Measurements from ENCODE around the gene KCNN3. TPM values are rescaled to one million over a fixed set of nuclear protein-coding genes. Genes with fewer than 3 reads are reported as not detected.
A peak's percentile ranks its signal among the peaks of the same experiment; 100 is the strongest.

The KCNN3 gene
- total RNA-seq, 4 donors from 2014 or later, result 3.5 to 5.6 (median 4.4) TPM

DNA sequence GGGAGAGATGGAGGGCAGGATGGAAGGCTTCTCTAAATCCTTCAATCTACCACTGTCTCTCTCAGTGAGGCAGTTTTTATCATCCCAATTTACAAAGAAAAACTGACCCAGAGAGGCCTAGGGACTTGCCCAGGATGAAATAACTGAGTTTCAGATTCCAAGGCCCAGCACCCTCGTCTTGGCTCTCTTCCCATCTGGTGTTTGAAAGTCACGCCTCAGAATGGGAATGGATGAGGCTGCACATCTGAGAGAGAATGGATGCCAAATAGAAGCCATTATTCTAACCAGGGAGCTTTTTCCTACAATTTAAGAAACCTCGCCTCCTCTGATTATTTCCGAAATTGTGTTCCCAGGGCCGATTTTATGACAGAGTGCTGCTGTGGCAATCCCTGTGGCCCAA is 10.6 kb upstream of the KCNN3 start:
- no peak overlapping the region for H3K27ac ChIP-seq
- H3K4me1 ChIP-seq, result peaks cover 0 to 10% of the 10 kb centered on the region in 2 donors
- WGBS, 2 donors, result 83% methylated on average over 5 of the region's 5 CpGs
- H3K9me3 ChIP-seq, result no peaks in the 10 kb centered on the region
- H3K27me3 ChIP-seq, result no peaks in the 10 kb centered on the region
- no peaks in the 10 kb centered on the region for H3K36me3 ChIP-seq
- intact Hi-C loops (cut with DNase I), result no loop called here
- TF ChIP-seq, protein P1, sequence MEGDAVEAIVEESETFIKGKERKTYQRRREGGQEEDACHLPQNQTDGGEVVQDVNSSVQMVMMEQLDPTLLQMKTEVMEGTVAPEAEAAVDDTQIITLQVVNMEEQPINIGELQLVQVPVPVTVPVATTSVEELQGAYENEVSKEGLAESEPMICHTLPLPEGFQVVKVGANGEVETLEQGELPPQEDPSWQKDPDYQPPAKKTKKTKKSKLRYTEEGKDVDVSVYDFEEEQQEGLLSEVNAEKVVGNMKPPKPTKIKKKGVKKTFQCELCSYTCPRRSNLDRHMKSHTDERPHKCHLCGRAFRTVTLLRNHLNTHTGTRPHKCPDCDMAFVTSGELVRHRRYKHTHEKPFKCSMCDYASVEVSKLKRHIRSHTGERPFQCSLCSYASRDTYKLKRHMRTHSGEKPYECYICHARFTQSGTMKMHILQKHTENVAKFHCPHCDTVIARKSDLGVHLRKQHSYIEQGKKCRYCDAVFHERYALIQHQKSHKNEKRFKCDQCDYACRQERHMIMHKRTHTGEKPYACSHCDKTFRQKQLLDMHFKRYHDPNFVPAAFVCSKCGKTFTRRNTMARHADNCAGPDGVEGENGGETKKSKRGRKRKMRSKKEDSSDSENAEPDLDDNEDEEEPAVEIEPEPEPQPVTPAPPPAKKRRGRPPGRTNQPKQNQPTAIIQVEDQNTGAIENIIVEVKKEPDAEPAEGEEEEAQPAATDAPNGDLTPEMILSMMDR (IDR thresholded peaks at IDR 0.05), result no peak
- TF ChIP-seq POLR2A (IDR thresholded peaks at IDR 0.05), result no peak
- no peak for DNase-seq
- no peak overlapping the region for H3K4me3 ChIP-seq (replicated peaks in 1 of 3)

DNA sequence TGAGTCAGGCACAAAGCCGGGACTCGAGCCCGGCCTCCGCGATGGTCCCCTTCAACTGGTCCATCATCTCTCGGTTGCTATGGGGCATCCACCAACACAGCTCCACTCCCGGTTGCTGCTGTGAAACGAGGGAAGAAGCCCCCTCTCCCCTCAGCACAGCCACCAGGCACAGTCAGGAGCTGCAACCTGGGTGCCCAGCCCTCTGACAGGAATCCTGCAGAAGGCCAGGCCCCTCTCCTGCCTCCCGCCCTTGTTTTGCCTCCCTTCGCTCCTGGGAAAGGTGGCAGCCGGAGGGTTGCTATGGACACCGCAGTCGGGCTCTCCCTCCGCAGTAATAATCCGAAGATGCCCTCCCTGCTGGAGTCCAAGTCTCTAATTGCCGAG is 8.9 kb upstream of the KCNN3 start:
- H3K27me3 ChIP-seq, result no peaks in the 10 kb centered on the region
- TF ChIP-seq, protein P1 (IDR thresholded peaks at IDR 0.05), result no peak
- TF ChIP-seq POLR2A (IDR thresholded peaks at IDR 0.05), result no peak
- peaks cover 0 to 3% of the 10 kb centered on the region in 2 donors for H3K4me1 ChIP-seq
- H3K36me3 ChIP-seq, result no peaks in the 10 kb centered on the region
- H3K9me3 ChIP-seq, result no peaks in the 10 kb centered on the region
- intact Hi-C loops (cut with DNase I), result loop anchor here (5.0 to 10.0 kb wide), 3 partner anchors 124 to 317 kb away; no protein-coding TSS in a partner anchor
- H3K27ac ChIP-seq, result no peak overlapping the region
- no peak for DNase-seq
- no peak overlapping the region for H3K4me3 ChIP-seq (replicated peaks in 1 of 3)
- WGBS, 2 donors, result 74 to 83% methylated on average over 15 to 16 of the region's 16 CpGs

DNA sequence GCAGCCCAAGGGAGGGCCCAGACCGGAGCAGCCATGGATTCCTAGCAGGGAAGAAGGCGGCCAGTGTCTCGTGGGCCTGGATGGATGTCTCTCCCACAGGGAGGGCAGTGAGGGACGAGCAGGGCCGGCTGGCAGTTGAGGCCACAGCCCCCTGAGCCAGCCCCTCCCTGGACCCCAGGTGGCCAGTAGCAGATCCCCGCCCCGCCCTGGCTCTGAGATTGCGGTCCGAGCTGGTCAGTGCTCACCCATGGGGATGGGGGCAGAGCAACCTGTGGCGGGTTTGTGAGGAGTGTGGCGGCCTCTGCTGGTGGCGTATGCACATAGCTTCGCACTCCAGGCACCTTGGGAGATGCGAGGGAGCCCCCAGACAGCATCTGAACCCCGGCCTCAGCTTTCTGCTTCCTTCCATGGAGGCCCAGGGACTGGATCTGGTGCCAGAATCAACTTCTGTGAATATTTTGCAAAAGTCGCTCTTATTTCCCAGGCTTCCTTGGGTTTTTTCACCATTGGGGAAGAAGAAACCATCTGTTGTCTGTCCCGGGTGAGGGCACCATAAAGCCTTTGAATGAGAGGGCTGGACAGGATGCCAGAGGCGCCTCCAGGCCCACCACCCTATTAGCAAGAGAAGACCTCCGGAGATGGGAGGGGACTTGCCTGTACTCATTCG is 8.4 kb upstream of the KCNN3 start:
- Histone ChIP-seq H3K4me3 (replicated peaks in 1 of 3) (no peak overlapping the region), H3K27ac (no peak overlapping the region), H3K36me3 (no peaks in the 10 kb centered on the region), H3K9me3 (no peaks in the 10 kb centered on the region), H3K27me3 (no peaks in the 10 kb centered on the region), H3K4me1 (peaks cover 0 to 3% of the 10 kb centered on the region in 2 donors)
- 27 to 43% methylated on average over 10 to 19 of the region's 20 CpGs for WGBS, 2 donors
- TF ChIP-seq, protein P1 (IDR thresholded peaks at IDR 0.05), result peak; percentile 48 to 90 (median 86)
- TF ChIP-seq POLR2A (IDR thresholded peaks at IDR 0.05), result no peak
- intact Hi-C loops (cut with DNase I), result loop anchor here (5.0 to 10.0 kb wide), 3 partner anchors 124 to 316 kb away; no protein-coding TSS in a partner anchor
- DNase-seq, result peak; percentile 78 to 79

DNA sequence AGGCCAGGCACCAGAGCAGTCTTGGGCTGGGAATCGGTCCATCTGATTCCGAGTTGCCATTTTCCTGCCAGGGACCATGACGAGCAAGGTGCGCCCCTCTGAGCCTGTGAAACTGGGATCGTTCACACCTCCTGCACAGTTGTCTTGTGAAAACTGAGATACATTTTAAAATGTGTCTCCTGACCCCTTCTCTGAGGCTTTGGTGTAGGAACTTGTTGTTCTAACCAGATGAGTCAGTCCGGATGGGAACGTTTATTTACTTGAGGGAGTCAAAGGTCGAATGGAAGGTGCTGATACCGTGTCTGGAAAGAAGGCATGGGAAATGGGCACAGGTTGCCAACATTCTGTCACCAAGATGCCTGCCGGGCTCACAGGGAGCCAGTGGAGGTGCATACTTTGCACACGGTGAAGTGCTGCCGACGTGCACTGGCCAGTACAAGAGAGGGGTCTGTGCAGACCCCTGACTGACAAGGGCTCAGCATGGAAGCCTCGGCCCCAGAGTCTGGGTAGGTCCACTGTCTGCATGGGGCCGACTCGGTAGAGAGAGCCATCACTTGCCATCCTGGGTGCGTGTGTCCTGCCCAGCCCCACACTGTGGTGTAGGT is 7.4 kb upstream of the KCNN3 start:
- no peak for DNase-seq

More for the DNA sequence above, 7.4 kb upstream of the KCNN3 start:
- TF ChIP-seq, protein P1 (IDR thresholded peaks at IDR 0.05), result no peak
- no peak for TF ChIP-seq POLR2A (IDR thresholded peaks at IDR 0.05)
- Histone ChIP-seq H3K27me3 (no peaks in the 10 kb centered on the region), H3K27ac (no peak overlapping the region), H3K36me3 (no peaks in the 10 kb centered on the region), H3K9me3 (no peaks in the 10 kb centered on the region), H3K4me3 (replicated peaks in 1 of 3) (no peak overlapping the region), H3K4me1 (peaks cover 0 to 3% of the 10 kb centered on the region in 2 donors)
- 79 to 82% methylated on average over 12 to 17 of the region's 17 CpGs for WGBS, 2 donors
- intact Hi-C loops (cut with DNase I), result loop anchor here (5.0 to 10.0 kb wide), 3 partner anchors 123 to 315 kb away; no protein-coding TSS in a partner anchor
